HG03280 (cell line): ENCODE data around the gene AJAP1.

Experiments used
- ATAC-seq: cut with Tn5 transposase; IDR thresholded peaks from one replicate; pipeline ENCODE4 v1.9.1; 2021; ENCODE audit warnings: mild to moderate bottlenecking, moderate library complexity; ENCODE audit not compliant: unreplicated experiment

Gene AJAP1

DNA sequence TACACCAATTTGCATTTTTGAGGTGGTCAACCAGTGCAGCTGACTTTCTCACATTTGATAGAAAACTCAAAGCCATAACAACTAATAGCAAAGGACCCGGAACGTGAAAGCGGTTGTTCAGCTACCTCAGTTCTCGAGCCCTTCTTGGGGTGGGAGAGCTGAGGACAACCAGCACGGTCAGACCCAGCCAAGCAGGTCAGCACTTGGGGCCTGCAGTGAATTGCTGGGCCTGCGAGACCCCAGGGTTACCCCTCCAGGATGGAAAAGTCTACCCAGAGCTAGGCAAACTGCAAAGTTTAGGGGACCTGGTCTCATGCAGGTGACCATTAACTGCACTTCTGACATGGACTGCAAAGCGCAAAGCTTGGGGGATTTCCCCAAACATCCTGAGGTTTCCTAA lies 23.8 kb upstream of the AJAP1 start:
- no peak for ATAC-seq

DNA sequence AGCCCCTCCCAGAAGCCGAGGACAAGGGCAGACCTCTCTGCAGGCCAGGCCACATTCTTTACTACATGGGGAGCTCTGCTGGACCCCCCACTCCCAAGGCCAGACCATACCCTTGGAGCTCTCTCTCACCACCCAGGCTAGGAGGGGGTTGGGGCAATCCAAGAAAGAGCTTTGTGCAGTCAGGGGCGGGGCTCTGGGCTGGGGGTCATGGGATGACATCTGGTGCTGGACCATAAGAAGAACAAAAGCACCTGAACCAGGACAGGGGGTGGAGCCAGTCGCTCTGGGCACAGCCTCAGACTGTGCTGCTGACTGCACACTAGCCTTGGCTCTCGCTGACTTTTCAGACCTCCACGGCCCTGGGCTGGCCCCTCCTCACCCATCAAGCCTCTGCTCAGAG lies 23.1 kb upstream of the AJAP1 start:
- ATAC-seq, result no peak

DNA sequence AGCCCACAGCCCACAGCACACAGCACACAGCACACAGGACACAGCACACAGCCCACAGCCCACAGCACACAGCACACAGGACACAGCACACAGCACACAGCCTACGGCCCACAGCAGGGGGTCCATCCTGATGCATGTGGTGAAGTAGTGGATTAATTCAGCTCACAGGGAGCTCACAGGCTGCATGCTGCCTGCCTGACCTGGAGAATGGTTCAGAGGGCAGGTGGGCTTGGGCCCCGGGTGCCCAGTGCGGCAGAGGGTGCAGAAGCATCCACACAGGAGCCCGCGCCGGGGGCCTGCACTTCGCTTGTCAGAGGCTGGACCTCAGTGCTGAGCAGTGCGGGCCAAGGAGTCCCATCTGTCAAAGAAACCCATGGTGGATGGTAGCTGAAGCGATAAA lies 21.1 kb upstream of the AJAP1 start:
- no peak for ATAC-seq

DNA sequence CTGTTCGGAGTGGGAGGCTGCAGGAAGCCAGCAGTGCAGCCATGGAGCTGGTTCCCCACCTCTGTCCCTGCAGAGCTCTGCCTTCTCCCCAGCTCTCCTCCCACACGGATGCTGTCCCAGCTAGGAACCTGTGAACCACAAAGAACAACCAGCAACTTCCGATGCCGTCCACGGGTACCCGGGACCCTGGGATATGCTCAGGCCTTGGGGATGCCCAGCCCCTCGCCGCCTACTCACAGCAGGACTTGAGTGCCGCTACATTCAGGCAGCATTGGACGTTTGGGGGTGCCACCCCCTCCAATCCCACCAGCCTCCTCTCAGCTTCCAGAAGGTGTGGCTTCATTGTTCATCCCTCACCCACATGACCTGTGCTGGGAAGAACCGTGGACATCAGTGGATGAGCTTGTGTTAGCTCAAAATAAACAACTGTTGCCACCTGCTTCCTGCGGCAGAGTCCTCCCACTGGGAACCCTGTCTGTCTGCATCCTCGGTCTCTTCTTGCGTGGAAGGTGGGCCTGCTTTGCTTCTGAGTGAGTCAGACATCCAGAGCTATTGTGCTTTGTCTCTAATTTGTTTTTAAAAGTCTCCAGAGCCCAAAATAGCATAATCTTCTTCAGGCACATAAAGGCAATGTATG lies 20.1 kb upstream of the AJAP1 start:
- ATAC-seq, result no peak

DNA sequence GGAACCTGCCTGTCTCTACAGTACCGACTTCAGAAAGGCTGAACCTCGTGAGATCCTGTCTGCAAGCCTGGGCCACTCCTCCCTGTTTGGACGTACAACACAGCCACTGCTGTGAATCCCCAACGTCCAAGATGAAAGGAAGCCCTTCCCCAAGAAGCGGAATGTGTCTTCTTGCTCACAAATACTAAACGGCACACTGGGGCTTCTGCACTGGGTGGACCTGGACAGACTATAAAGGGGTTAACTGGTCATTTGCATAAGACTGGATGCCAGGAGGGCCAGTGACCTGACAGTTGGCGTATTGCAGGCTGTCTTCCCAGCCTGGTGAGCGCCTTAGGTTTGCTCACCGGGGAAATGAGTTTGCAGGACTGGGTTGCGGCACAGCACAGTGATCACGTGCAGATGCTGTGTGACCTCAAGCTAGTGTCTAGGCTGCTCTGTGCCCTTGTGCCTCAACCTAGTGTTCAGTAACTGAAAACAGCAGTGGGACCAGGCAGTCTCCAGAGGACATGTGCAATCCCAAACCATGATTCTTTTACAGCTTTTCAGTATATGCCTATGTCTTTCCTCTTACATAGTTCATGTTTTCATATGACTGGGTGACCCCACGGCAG lies 19.5 kb upstream of the AJAP1 start:
- ATAC-seq, result no peak

DNA sequence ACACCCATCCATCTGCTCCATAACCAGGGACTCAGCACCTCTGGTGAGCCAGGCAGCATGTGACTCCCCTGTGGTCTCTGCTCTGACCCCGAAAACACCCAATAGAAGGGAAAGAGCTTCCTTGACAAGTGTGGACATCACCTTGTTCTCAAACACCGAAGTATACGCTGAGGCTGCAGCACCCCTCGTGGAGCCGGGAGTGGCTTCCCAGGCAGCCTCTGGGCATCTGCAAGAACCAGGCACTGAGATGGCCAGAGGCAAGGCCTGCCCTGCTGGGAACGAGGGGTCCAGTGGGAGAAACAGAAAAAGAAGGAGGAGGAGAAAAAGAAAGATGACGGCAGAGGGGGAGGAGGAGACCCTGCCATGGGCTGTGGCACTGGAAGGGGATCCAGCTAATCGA lies 18.2 kb upstream of the AJAP1 start:
- ATAC-seq, result no peak

DNA sequence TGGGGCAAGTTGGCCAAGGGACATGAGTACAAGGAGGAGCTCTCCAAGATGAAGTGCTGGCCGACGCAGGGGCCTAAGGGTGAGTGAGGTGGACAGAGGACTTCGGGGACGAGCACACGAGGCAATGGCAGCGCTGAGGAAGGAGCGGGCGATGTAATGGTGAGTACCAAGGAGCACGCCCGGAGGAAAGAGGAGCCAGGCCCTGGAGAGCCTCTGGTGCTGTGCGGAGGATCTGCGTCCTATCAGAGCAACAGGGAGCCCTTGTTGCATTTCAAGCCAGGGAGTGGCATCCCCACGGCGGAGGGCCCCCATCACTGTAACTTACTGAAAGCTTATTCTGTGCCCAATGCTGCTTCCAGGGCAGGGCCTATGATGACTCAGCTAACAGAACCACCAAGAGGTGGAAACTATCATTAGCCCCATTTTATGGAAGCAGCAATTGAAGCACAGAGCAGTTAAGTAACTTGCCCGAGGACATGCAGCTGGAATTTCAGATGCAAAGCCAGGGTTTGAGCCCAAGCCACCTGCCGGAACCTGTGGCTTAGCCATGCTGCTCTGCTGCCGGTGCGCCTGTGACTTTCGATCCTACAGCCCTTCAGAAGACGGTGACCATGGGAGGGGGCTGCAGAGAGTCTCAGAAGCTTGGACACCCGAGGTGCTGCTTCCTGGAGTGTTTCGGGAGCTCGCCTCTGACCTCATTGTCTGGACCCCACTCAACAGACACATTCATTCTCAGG lies 17.6 kb upstream of the AJAP1 start:
- no peak for ATAC-seq

DNA sequence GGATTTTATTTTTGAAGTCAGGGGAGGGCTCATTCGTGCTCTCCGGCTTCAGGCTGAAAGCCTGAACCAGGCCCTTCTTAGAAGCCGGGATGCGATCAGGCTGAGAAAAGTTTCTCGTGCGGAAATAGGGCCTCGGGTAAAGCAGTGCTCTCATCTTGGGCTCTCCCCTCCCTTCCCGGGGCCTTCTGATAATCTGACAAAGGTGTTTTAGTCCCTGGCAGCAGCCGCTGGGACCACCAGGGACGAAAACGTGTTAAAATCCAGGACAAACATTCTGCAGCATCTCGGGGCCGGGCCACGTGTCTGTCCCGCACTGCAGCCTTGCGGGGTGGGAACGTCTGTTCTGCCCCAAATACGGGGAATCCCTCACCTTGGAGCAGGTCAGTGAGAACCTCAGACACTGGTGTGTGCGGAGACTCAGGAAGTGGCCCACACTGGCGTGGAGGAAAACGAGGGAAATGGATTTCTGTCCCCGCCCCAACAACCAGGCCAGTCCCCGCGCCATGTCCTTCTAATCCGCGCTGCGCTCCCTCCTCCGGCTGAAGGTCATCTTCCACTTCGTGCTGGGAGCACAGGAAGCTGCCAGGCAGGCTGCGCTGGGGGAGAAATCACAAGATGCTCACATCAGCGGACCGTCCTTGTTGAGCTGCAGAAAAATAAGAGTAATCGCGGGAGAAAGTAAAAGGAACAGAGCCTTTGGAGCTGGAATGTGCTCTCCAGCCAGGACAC lies 16.6 kb upstream of the AJAP1 start:
- ATAC-seq, result no peak

DNA sequence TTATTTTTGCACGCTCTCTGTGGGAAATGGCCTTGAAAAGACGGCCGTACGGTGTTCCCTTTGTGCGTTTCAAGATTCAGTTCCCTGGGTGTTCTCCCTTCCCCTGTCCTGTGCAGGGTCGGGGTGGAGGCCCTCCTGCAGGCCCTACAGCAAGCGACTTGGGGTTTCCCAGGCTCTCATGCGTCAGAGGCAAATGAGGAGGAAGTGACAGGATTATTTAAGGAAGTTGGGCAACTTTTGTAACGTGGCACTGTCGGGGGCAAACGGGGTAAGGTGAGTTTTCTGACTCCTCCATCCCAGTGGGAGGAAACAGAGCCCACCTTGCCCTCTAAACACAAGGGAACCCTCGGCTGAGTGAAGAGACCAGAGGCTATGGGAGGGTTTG lies 16.1 kb upstream of the AJAP1 start:
- no peak for ATAC-seq

DNA sequence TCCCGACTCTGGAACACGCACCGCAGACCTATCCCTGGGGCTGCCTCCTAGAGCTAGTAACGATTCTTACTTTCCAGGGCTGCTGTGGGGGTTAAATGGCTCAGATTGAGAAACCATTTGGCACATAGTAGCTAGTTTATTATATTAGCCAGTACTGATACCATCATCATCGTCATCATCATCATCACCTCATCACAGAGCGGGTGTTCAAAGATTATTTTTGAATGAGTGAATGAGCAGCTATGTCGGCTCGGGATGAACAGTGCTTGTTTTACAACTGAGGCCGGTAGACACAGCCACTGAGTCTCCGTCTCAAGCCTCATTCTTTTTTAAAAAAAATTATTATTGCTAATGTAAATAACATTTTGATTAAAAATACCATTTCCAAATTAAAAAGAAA lies 13.5 kb upstream of the AJAP1 start:
- ATAC-seq, result no peak

DNA sequence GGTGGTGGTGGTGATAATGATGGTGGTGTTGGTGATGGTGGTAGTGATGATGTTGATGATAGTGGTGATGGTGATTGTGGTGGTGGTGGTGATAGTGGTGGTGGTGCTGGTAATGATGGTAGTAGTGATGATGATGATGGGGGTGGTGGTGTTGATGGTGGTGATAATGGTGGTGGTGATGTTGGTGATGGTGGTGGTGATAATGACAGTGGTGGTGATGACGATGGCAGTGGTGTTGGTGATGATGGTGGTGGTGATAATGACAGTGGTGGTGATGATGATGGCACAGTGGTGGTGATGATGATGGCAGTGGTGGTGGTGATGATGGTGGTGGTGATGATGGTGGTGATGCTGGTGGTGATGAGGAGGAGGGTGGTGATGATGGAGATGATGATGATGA lies 7.0 kb upstream of the AJAP1 start:
- ATAC-seq, result no peak

DNA sequence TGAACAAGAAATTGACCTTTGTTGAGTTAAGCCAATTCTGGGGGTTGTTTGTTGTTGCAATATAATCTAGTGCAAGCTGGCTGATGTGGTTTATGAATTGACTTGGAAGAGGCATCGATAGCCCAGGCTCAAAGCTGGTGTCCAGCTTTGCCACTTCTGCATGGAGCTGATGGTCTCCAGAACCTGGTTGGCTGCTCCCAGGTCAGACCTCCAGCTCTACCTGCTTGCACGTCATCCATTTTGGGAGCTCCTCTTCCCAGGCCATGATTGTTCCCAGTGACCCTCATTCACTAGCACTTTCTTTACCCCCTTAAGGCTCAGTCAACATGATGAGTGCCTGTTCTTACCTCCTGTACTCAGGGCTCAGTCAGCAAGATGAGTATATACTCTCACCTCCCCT lies 5.8 kb upstream of the AJAP1 start:
- no peak for ATAC-seq

DNA sequence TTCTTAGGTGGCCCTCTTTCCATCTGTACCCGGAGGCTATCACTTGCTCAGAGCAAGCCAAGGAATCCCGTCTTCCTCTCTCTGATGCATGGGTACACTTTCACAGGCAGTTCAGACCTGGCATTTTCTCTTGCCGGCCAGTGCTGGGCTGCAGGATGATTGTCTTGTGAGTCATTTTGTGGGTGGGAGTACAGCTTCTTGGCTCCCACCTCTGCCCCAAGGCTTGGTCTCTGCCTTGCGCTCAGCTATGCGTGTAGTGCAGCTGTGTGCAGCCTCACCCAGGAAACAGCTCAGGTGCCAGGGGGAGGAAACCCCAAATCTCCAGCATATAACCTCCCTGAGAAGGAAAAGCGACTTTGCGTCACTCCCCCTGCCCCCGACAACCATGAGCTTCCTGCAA lies 3.9 kb upstream of the AJAP1 start:
- ATAC-seq, result no peak

DNA sequence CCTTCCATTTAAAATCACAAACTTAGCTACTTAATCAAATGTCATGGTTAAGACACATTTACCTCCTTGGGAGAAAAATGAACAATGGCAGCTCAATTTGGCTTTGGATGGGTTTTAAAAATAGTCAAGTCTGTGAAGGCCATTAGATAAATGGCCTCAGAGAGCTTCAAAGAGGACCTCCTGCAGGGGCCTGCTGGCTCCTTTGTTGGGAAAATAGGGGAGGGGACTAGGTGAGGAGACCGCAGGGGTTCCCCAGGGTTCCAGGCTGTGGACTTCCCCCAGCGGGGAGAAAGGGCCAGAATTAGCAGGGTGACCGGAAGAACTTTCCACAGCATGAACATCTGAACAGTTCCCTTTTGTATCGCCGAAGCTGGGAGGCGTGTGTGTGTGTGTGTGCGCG lies 3.4 kb upstream of the AJAP1 start:
- ATAC-seq, result no peak

DNA sequence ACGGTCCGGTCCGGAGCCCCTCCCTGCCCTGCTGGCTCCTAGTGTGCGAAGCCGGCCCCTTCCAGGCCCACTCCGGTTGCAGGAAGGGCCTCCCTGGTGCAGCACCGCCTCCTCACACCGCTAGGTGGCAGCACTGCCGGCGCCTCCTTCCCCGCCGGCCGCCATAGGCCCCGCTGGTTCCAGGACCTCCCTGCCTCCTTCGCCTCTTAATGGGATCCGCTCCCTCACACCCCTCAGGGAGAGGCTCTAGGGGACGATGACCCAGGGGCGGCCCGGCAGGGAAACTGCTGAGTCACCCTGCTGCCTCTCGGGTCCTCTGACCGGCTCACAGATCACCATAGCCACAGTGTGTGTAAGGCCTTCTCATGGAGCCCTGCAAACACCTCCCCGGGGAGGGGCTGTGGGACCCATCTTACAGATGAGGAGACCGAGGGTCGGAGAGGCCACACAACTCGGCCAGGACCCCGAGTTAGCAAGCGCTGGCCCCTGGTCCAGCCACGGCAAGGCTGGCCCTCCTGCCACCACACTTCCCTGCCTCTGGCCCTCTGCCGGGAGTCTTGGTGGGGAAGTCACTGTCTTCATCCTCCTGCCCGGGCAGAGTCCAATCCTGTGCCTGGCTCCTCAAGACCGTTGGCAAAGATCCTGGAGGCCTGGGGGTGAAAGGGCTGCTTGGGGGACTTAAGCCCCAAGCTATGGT lies 1.6 kb upstream of the AJAP1 start:
- no peak for ATAC-seq

DNA sequence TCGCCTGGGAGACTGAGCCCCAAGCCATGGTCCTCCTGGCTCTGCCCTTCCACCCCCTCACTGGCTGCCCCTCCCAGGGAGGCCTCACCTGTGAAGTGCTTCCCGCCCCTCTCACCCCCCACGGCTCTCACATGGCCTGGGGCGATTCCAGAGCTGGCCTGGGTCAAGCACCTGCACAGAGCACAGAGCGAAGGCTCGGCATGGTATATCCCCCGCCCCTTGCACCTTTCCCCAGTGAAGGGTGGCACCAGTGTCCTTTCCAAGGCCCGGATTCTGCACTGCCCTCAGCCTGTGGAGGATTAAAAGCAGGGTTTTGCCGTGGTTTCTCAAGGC lies 1.1 kb upstream of the AJAP1 start:
- ATAC-seq, result no peak

DNA sequence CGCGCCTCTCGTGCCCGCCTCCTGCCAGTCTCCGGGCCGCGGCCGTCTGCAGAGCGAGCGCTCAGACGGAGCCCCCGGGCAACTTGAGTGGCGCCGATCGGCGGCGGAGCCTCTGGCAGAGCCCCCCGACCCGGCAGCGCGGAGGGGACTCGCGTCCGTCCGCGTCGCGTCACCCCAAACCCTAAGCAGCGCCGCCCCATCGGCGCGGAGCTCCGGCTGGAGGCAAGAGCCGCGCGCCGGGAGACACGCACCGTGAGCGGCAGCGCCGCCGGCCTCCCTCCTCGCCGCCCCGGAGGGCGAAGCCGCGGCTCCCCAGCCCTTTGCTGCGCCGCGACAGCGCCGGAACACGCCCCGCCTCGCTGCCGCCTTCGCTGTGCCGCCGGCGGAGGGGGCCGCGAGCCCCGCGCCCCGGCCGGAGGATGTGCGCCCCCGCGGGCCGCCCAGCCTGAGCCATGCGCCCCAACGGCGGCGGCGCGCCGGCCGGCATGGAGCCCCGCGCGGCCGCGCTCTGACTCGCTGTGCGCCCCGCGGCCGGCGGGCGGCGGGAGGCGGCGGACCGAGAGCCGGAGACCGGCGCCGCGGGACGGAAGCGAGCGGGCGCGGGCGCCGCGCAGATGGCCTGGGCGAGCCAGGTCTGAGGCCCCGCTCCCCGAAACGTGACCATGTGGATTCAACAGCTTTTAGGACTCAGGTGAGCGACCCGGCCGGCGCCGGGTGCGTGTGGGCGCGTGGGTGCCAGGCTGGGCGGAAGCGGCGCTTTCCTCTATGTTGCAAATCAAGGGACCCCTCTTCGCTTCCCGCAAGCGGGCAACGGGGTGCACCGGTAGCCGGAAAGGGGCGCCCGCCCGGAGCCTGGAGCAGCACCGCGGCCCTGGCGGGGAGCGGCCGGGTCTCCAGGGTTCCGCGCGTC lies 610 bp downstream of the AJAP1 start:
- no peak for ATAC-seq

DNA sequence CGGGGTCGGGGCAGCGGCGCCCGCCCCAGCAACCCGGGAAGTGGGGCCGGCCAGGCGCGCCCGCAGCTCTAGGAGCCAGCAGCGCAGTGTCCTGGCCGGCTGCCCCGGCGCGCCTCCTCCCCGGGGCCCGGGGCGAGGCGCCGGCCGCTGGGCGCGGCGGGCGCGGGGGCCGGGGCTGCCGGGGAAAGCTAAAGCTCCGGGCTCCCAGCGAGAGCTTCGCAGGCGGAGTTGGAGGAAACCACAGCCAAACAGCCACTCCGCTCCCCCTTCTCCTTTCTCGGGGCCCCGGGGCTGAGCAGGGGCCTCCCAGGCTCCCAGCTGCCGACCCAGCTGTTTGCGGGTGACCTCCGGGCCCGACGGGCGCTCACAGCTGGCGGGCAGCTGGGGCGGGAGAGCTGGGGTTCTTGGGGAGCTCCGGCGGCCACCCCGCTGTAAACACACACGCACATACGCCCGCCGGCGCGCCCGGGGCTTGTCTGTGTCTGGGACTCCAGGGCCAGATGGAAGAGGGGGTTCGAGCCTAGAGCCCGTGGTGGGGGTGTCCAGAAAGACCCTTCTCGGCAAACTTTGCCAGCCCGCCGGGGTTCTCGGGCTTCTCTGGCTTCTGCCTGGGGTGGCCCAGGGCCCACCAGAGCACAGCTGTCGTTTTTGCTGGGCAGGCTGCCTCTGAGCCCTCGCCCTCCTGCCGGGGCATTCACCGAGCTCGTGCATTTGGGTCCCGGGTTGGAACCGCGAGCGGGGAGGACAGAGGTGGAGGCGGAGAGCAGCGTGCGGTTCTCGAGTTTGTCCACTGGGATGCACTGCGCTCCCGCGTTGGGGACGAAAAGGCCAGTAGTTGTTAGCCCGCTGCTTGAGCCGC lies 1.5 kb downstream of the AJAP1 start:
- ATAC-seq, result no peak

DNA sequence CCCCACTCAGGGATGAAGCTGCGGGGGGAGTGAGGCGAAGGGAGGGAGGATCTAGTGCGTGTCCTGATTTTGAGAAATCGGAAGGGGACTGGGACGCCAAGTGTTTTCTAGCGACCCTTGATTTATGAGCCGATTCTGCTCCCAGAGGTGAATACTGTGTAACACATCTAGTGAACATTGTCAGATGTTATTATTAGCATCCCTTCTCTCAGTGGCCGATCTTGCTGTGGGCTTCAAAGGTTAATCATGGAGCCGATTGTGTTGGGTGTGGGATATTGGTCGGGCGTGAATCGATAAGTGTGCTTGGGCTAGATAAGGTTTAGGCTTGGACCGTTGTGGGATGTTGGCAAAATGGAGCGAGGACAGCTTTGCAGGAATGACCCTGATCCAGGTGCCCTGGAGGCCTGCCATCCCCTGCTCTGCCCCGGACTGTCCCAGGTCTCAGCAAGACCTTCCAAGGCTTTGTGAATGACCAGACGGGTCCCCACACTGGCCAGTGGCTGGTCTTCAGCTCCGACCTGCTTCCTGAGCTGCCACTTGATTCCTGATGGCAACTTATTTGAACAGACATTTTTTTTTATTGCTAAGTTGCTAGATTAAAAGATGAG lies 2.2 kb downstream of the AJAP1 start:
- ATAC-seq, result no peak
